Choroid plexus epithelial cell (primary cell): ENCODE results near the gene ATL1.

Experiments used
- DNase-seq: peaks from one replicate; pipeline ENCODE4 v3.0.0-alpha.2; 2010; ENCODE audit warnings: low read depth
- H3K4me3 ChIP-seq: 2 replicates; pipeline ENCODE4 v1.5.1; 2011; ENCODE audit warnings: low read depth, mild to moderate bottlenecking, control low read depth, low read length, moderate library complexity
- CTCF ChIP-seq: conservative IDR thresholded peaks from 2 replicates; pipeline ENCODE4 v1.5.1; 2011; ENCODE audit warnings: low read depth, mild to moderate bottlenecking, control low read depth, inconsistent platforms, low read length, moderate library complexity

Gene ATL1

GRCh38 chr14:50669441-50669986, 109.6 kb downstream of the ATL1 start:
- no peak for DNase-seq
- no peak overlapping the region for H3K4me3 ChIP-seq
- no peak for TF ChIP-seq CTCF

GRCh38 chr14:50670196-50670865, 110.4 kb downstream of the ATL1 start:
- no peak for DNase-seq
- TF ChIP-seq CTCF, result no peak
- H3K4me3 ChIP-seq, result no peak overlapping the region

GRCh38 chr14:50670866-50671256, 110.9 kb downstream of the ATL1 start:
- DNase-seq, result no peak
- TF ChIP-seq CTCF, result no peak
- no peak overlapping the region for H3K4me3 ChIP-seq

GRCh38 chr14:50675597-50675996, 115.7 kb downstream of the ATL1 start:
- no peak overlapping the region for H3K4me3 ChIP-seq
- DNase-seq, result no peak
- TF ChIP-seq CTCF, result no peak

- no peak for DNase-seq
- no peak for TF ChIP-seq CTCF
Measured at GRCh38 chr14:50676814-50677516, 117.0 kb downstream of the ATL1 start.

GRCh38 chr14:50677527-50678063, 117.7 kb downstream of the ATL1 start:
- peak; percentile 64 for DNase-seq
- TF ChIP-seq CTCF, result no peak
- H3K4me3 ChIP-seq, result peak overlapping the region; percentile 12

More at GRCh38 chr14:50676814-50677516, 117.0 kb downstream of the ATL1 start:
- H3K4me3 ChIP-seq, result no peak overlapping the region
